GM18511 (cell line): ENCODE results near the gene TFCP2L1.

ENCODE experiments used
- ATAC-seq: cut with Tn5 transposase; IDR thresholded peaks from one replicate; pipeline ENCODE4 v1.9.1; 2021; ENCODE audit warnings: mild to moderate bottlenecking, moderate library complexity; ENCODE audit not compliant: unreplicated experiment

Gene TFCP2L1

DNA sequence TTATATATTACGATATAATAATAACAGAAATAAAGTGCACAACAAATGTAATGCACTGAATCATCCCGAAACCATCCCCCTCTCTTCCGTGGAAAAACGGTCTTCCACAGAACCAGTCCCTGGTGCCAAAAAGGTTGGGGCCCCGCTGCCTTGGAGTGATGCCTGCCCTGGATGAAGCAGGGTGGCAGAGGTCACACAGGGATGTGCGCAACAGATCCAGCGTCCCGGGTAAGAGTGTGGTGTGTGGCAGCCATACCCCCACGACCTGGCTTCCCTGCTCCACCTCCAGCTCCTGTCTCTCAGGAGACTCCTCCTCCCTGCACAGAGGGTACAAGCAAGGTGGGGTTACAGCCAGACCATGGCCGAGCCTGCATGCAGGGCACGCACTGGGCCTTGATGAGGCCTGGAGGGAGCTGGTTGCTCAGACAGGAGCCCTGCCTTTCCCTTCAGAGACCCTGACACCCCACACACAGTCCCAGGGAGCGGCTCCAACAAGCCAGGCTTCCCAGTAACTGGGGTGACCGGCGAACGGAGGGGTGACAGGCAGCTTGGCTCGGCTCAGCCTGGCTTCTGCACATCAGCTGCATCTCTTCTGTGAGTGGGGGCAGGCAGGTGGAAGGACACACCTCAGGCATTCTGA lies 41.1 kb downstream of the TFCP2L1 start:
- no peak for ATAC-seq

DNA sequence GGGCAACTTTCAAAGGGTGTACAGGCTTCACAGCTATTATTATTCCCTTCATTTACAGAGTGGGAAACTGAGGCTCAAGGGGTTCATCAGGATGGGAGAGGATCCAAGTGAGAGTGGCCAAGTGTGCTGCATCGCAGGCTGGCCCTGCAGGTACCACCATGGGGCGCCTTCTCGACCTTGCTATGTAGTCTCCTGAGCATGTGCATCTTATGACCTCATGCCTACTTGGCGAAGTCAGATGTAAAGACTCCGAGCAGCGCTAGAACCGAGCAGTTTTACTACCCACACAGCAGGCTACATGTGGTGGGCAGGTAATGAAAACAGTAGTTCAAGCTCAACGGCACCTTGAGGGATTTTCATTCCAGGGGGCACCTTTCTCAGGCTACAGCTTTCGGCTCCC lies 42.0 kb downstream of the TFCP2L1 start:
- no peak for ATAC-seq

DNA sequence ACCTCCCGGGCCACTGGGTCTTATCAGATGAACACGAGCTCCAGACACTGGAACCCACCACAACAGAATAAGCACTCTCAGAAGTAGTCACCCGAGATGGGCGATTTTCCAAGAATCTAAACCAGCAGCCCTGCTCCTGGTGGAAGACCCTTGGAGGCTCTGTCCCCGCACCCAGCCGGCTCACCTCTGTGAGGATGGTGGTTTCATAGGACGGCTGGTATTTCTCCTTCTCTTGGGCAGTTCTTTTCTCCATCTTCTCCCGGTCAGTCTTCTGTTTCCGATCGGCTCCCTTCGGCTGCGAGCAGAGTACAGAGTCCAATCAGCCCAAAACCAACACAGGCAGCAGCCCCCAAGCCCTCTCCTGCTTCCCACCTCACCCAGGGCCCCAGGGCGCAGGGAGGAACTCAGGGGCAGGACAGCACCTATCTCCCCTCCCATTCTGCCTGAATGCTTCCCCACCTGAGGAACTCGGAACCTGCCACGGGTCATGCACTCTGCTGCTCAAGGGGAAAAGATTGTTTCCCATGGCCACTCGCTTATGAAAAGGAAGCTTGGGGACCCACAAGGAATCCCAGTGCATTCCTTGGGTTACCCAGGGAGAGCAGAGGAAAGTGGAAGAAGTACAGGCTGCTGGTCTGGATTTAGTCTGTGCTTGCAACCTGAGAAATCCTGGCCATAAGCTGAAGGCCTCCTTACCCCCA lies 42.7 kb downstream of the TFCP2L1 start:
- ATAC-seq: no peak

DNA sequence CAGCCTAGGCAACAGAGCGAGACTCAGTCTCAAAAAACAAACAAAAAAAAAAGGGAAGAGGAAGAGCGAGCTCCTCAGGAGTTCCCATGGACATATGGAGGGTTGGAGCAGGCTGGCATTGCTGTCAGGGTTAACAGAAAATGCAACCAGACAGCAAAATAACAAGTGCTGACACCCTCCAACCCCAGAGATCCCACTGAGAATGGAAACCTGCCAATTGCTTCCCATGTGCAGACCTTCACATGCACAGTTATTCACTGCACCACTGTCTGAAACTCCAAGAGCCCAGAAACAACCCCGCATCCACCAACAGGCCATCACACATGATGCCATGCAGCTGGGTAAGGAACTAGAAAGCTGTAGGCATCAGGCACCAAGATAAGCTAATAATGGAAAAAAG lies 43.5 kb downstream of the TFCP2L1 start:
- no peak for ATAC-seq

DNA sequence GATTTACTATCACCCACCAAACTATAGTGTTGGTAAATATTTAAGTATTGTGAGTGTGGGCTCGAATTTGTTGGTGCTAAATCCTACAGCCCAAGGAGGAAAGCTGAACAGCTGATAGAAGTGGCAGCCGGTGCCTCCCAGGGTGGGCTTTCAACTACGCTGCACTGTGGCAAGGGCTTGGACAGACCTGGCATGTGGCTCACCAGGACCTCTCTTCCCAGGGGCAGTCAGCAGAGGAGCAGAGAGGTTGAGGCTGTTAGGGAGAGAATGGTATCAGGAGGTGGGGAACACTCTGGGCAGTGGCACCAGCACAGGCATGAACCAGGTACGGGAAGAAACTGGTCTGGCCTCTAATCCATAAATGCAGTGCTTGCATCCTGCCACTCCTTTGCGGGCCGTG lies 44.6 kb downstream of the TFCP2L1 start:
- ATAC-seq: no peak

DNA sequence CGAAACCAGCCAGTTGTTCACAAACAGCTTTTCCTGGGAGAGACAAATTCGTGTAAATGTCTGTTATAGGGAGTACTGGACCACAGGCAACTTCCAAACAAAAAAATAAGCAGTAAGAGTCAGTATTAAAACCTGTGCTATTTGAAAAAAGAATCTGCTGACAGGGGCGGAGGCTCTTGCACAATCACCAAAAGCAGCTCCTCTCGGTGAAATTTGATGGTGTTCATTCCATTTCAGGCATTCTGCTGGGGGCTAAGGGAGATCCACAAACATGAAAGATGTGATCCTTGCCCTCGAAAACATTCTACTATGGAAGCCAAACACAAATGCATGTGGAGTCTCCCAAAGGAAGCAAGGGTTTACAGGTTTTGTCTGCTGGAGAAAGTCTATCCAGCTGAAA lies 45.0 kb downstream of the TFCP2L1 start:
- ATAC-seq: no peak

DNA sequence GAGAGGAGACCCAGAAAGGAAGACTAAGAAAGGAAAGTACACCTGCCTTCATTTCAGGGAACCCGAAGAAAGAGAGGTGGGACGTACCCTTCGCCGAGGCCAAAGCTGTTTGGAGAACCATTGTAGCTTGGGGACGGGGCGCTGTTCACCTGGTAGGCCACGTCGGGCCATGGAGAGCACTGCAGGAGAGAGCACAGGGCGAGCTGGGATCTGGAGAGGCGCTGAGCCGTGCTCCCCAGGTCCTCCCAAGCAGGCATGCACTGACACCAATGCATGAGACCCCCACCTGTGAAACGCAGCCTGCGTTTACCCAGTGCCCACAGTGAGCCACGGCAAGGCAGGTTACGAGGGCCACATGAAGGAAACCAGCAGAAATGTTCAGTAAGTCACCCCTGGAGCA lies 45.5 kb downstream of the TFCP2L1 start:
- no peak for ATAC-seq

DNA sequence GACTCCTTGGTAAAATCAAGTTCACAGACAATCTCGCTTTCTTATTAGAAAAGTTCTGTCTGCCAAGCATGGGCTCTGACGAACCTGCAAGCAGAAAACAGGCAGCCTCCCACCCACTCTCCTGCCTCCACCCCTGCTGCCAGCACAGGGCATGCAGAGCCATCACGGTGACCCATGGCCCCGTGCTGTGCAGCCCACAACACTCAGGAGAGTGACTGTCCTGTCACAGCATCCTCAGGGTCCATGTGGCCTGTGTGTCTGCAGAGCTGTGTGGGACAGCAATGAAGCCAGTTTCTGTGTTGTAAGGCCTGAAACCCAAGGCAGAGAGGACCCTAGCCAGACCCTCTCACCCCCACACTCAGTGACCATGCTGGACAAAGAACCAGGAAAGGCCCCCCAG lies 46.2 kb downstream of the TFCP2L1 start:
- no peak for ATAC-seq

DNA sequence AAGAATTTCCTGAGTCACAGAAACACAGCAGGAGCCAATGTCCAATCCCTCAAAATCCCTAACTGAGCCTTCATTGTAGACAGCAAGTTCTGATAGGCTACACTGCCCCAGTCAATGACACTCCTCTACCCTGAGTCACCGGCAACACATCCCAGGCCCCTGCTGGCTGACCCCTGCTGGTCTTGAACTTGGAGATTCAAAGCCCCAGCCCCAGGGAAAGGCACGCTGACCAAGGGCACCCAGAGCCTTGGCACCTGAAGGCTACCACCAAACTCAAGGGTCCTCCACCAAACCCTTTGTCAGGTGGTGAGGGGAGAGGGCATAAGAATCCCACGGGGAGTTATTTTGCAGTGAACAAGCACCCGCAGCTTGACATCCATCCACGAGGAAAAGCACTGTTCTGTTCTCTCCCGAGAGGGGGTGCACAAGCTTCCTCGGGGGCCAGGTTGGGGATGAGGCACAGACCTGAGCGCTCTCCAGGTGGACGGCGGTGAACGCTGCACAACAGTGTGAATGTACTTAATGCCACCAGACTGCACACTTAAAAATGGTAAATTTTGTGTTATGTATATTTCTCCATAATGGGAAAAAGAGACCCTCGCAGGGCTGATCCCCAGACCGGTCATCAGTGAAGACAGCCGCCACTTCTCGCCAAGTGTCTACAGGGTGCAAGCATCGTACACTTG lies 46.9 kb downstream of the TFCP2L1 start:
- no peak for ATAC-seq

DNA sequence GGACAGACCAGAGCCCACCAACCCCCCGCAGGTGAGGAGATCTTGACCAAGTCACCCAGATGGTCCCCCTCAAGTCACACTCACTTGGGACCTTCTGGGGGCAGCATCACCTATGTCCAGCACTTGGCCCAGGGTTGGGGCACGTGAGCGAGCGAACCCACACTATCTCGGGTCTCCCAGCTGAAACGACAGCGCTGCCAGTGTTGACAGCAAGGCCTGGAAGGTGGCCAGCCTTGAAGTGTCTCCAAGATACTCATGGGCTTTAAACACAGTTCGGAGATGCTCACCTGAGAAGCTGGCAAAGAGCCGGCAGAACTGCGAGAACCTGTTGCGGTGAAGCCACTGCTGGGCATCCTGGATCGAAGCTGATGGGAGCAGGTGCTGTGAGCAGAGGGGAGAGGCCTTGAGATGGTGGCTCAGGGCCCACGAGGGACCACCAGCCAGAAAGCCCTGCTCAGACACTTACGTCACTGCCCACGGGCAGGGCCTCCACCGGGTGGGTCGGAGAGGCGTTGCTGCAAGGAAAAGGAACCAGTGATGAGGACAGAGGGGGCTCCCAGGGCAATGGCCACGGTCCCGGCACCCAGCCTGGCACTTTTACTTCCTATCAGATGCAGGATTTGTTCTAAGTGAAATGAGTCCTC lies 47.5 kb downstream of the TFCP2L1 start:
- ATAC-seq: no peak

DNA sequence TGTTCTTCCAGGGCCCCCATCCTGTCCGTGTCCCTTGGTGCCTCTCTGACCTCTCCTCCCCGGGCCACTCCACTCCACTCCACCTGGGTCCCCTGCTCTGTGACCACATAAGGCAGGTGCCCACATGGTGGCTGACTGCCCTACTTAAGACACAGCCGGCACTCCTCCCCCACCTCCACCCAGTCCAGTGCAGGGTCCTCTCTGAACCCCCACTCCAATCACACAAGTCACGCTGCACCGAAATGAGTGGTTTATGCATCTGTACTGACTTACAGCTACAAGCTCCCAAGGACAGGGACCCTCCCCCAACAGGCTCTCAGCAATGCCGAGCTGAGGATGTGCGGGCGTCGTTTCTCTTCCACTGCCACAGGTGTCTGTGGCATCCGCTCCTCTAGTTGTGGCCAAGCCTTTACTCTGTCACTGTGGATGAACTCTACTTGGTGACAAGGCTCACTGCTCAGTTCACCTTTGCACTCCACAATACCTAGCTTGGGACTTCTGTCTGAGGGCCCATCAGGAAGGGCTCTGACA lies 48.3 kb downstream of the TFCP2L1 start:
- no peak for ATAC-seq

DNA sequence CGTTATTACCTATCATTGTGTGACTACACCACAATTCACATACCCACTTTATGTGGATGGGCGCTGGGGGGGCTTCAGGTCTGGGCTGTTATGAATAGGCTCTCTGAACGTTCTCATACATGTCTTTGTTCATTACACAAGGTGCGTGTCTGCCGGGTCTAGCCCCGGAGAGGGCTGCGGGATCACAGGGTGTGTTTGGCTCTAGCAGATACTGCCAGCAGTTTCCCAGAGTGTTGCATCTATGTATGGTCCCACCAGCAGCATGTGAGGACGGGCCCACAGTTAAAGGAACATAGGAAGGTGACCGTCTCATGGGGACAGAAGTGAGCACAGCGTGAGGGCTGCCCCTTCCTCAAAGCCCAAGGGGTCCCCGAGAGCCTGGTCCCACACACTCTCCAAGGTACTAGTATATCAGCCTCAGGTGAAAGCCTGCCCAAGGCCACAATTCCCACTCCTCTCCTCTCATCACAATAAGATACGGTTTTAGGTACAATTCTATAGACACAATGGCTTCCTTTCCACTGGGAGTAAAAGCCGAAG lies 48.8 kb downstream of the TFCP2L1 start:
- ATAC-seq: no peak

DNA sequence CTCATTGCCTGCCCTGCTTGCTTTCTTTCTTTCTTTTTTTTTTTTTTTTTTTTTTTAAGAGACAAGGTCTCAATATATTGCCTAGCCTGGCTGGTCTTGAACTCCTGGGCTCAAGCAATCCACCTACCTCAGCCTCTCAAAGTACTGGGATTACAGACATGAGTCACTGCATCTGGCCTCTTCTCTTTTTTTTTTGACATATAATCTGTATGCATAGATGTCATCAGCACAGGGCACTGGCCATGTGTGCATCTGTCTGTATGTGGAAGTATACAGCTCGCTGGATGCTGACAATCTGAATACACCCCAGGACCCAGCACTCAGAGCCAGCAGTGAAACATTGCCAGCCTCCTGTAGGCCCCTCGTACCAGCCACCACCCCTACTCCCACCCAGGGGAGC lies 49.5 kb downstream of the TFCP2L1 start:
- no peak for ATAC-seq

DNA sequence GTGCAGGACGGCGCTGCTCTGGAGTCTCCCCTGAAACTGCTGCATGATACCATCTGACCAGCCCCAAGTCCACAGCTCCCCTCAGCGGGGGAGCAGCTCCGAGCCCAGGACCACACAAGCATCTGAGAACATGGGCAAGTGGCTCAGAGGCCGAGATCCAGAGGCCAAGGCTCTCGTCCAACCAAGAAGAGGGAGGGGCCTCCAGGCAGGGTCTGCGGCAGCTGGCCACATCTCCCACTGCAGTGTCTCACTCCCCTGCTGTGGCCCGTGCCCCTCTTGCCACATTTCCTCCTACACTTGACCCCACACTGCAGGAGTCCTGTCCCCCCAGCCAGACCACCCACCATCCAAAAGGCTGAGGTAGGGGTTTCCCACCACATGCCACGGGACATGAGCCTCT lies 50.2 kb downstream of the TFCP2L1 start:
- no peak for ATAC-seq

DNA sequence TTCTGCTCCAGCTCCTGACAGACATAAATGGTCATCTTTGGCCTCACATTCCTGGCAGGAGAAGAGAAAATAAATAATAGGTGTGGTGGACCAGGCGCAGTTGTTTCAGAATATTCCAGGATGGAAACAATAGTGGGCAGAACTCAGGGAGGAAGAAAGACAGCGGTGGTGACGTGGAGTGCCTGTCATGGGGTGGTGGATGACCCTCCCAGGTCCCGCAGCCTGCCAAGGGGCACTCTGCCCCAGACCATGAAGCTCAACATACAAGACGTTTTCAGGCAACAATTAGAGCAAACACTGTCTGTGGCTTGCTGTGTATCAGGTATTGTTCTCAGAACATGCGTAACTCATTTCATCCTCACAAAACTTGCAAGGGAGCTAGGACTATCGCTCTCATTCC lies 50.9 kb downstream of the TFCP2L1 start:
- no peak for ATAC-seq

DNA sequence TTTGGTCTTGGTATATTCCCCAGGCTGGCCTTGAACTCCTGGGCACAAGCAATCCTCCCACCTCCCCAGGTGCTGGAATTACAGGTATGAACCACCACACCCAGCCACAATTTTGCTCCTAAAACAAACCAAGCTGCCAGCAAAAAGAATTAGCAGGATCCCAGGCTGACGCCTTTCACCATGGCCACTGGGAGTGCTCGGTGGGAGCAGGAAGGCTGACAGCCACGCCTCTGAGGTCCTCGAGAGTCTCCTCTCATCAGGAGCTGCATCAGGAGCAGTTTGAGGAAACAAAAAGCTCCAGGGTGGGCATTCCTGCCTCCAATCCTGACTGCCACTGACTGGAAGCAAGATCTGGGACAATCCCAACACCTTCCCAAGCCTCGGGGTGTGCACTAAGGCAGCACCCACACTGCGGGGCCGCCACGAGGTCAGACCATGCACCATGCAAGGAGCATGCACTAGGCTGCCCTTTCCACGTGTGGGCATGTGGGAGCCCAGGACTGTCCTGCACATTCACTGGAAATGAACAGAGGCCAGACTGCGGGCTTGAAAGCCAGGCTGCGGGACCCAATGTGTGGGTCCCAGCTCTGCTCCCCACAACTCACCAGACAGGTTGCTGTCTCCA lies 51.4 kb downstream of the TFCP2L1 start:
- ATAC-seq: no peak

DNA sequence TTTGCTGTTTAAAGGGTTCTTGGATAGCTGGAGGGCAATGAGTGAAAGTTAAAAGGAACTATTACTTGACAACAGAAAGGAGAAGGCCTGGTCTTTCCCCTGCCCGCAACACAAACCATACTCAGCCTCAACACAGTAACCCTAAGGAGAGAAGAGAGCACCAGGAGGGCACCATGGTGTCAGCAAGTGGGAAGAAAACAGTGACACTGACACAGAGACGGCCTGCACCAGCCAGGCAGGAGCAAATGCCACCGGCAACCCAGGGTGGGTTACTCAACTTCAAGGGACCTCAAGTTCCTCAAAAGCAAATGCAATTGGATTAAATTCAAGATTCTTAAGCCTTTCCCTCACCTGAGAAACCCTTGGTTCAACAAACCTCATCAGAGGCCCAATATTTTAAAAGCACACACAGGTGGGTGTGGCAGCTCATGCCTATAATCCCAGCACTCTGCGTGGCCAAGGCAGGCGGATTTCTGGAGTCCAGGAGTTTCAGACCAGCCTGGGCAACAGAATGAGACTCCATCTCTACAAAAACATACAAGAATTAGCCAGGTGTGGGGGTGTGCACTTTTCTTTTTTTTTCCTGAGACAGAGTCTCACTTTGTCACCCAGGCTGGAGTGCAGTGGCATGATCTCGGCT lies 52.3 kb downstream of the TFCP2L1 start:
- no peak for ATAC-seq

DNA sequence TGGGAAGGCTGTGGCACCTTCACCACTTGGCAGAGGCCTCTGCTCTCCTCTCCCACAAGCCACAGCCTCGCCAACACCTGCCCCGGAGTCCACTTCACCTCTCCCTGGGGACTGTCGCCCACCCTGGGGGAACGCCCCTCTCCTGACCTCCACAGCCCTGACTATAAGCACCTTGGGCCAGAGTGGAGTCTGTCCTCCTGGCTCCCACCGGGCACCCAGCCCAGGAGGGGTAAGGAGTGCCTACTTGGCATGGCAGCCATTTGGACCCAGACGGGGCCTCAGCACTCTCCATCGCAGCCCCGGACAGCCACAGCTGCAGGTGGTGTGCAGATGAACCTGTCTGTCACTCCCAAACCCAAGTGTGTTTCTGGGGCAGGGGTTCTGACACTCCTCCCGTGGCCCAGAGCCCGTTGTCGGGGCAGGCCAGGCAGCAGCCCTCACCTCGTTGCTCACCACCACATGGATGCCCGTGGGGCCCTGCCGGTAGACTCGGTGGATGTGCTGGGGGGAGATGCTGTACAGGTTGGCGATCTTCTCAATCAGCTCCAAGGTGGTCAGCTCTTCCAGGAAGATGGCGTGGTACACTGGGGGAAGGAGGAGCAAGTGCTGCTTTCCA lies 53.5 kb downstream of the TFCP2L1 start:
- no peak for ATAC-seq

DNA sequence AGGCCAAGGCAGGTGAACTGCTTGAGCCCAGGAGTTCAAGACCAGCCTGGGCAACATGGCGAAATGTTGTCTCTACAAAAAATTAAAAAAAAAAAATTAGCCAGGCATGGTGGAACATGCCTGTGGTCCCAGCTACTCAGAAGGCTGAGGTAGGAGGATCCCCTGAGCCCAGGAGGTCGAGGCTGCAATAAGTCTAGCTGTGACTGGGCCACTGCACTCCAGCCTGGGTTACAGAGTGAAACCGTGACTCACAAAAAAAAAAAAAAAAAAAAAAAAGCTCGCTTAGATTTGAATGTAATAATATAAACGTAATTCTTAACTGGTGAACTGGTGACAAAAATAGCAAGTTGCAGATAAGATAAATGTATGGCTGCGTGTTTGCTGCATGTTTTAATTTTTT lies 56.5 kb downstream of the TFCP2L1 start:
- no peak for ATAC-seq
